Measurements from ENCODE around the gene TOX3. TPM values are rescaled to one million over a fixed set of nuclear protein-coding genes. Genes with fewer than 3 reads are reported as not detected.

The TOX3 gene
- total RNA-seq, 1 donor from 2014 or later: not detected

DNA sequence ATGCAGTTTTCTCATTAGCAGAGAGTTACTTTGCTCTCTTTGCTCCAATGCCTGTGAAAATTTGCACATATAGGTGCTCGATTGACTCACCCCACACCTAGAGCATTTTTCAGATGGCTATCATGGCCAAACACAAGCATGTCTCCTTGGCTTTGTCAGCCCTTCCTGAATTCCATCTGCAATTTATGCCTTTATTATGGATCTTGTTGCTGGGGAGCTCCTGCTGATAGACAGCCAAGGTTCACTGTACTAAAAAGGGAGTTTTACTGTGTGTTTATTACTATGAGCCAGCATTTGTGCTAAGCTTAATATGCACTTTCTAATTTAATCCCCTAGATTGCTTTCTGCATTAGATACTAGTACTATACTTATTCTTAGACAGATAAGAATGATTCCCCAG, 93.3 kb downstream of the TOX3 start:
- no peak for DNase-seq (ENCODE audit: low read depth in 2 of 2)

DNA sequence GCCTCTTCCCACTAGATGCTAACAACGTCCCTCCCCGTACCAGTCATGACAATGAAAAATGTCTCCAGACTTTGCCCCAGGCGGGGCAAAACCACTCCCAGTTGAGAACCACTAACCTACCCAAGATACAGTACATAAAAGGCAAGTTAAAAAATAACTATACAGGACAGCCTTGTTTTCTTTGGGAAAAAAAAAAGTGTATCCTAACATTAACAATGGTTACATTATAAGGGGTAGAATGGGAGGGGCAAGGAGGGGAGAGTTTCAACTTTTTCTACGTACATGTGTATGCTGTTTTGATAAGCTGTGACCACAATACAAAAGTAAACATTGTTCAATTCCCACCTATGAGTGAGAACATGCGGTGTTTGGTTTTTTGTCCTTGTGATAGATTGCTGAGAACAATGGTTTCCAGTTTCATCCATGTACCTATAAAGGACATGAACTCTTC, 94.9 kb downstream of the TOX3 start:
- no peak for DNase-seq (ENCODE audit: low read depth in 2 of 2)

DNA sequence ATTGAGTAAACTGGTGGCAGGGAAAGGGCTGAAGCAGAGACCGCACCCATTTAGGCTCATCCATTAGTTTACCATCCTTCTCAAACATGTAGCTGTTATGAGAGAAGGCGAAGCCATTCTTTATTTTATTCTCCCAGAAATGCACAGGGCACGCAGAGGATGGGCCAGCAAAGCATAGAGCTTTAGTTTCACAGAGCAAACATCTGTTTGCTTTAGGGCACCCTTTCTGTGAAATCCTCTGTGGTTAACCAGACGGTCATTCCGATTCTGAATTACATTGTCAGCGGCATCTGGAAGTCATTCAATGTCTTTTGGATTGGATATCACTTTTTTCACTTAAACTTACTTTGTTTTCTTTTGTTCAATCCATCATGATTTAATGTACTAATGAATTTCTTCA, 96.0 kb downstream of the TOX3 start:
- no peak for DNase-seq (ENCODE audit: low read depth in 2 of 2)

DNA sequence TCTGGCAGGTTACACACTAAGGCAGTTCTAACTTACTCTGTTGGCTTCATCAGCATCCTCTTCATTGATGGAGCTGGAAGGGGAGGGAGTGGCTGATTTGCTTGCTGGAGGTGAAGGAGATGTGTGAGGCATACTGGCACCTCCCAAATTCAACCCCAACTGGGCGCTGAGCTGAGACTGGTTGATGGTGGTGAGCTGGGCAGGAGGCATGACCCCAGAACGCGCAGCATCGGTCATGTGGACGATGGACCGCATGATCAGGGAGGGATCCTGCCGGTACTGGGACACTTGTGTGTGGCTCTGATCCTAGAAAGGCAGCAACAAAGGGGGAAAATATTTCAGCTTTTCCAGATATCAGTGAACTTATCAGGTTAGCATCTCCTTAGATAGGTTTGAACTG, 96.7 kb downstream of the TOX3 start:
- DNase-seq (ENCODE audit: low read depth in 2 of 2): no peak

DNA sequence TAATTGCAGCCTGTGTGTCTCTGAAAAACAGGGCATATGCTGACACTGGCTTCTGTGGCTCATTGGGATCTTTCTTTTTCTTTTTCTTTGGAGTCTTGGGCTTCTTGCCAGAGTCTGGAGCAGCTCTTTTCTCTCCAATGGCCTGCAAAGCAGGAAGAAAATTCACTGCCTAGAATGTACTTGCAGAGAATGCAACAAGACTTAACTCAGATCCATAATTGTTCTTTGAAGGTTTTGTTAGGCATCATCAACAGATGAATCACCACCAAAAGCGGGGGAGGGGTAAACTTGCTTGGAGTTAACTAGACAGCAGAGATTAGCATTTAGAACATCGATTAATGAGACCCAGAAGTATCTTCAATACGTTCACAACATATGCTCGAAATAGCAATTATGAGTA, 100.9 kb downstream of the TOX3 start:
- no peak for DNase-seq (ENCODE audit: low read depth in 2 of 2)

DNA sequence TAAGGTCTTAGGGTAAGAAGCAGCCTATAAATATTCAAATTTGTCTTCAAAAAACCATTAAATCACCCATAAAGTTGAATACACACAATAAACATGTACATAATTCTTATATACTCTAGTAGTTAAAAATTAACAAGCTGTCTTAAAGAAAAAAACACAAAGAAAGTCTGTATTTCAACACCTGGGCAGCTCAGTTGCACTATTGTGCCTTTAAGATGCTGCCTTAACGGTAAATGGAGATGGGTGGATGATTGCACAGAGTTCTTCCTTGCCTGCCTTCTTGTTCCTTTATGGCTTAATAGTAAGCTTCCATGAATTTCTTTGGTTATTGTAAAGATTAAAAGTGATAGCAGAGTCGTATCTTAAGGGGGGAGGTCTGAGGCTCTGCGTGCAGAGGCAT, 105.1 kb downstream of the TOX3 start:
- DNase-seq (ENCODE audit: low read depth in 2 of 2): no peak

DNA sequence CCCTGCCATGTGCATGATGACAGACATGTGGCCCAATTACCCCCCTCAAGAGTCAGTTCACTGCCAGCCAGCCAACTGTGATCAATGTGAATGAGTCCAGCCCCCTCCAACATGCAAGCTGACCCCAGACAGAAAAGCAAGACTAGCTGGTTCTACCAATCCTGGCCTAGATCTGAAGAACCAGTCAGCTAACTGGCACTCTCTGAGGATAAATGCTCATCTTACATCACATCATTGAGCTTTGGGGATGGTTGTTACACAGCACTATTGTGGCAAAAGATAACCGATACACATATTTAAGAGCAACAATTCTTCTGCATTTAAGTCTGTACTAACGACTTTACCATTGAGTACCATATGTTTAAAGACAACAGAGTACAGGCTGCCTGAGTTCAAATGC, 106.7 kb downstream of the TOX3 start:
- no peak for DNase-seq (ENCODE audit: low read depth in 2 of 2)

DNA sequence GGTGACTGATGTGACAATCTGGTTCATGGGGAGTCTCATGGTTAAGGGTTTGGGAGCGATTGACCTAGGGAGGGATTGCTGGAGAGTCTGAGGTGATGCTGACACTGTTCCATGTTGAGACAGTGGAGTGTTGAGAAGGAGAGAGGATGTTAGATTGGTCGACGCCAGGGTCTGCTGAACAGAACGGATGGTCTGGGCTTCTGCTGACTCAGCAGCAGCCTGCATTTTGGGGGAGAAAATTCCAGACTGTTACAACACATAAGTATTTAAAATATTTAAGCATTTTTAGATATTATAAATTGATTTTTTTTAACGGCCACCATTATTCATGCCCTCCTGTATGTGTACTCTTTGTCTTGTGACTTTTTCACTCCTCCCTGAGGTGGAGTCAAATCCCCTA, 107.2 kb downstream of the TOX3 start:
- DNase-seq (ENCODE audit: low read depth in 2 of 2): no peak

DNA sequence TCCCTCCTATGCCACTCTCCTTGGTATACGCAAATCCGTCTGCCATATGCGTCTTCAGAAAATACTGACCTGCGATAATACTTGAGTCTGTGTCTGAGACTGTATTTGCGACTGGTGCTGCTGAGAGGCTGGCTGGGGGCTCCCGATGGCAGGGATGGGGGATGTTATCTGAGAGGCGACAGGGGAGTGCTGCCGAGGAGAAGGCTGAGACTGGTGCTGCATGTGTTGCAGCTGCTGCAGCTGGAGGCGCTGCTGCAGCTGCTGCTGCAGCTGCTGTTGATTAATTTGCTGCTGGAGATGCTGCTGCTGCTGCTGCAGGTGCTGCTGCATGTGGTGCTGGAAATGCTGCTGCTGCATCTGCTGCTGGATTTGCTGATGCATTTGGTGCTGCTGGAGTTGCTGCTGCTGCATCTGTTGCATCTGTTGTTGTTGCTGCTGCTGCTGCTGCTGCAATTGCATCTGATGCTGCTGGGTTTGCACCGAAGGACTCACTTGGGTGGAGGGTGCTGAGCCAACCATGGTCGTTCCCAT, 107.7 kb downstream of the TOX3 start:
- no peak for DNase-seq (ENCODE audit: low read depth in 2 of 2)

DNA sequence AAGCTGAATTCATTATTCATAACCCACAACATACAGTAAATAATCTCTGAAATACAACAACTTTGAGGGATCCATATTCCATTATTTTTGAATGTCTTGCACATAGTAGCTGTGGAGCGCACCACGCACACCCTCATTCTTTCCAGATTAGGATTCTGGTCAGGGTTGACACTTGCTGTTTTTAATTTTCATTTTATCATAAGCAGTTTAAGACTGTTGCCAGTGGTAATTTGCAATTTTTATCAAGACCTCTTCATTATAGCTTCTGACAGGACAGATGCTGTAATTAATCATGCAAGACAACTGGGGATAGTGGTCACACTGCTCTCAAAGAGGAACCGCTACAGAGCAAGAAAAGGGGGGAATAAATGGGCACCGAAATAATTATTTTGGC, 109.7 kb downstream of the TOX3 start:
- DNase-seq (ENCODE audit: low read depth in 2 of 2): no peak

DNA sequence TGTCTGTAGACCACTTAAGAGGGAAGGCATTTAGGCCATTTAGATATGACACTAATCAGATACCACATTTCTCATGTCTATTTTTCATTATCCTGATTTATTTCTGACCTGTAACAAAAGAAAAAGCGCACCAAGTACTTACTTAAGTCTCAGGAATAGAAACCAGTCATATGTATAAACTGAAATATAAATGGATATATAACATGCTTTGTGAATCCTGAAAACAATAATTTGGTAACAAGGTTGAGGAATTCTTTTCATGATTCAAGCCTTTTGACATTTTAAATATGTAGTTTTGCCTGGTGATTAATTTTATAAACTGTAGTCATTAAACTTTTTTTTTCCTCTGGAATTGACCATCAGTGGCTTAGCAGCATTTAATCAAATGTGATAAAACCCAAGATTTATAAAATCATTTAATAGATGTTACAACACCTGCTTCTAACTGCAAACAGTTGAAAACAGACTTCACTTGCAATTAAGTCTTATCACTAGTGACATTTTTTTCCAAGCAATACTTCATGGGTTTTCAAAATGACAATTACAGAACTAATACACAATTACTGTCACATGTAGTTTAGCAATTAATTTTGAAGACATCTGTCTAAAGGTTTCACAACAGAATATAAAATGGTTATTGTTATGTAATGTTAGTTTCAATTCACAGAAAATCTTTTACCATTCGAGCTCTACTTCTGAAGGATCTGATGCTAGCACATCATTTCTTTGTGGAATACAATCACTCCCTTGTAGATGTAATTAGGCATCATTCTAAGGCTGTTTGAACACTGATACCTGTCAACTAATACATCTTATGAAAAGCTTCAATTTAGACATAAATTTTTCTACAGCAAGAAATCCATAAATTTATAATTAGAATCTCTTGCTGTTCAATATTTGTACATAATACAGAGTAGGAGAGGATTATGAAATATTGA, 110.3 kb downstream of the TOX3 start:
- no peak for DNase-seq (ENCODE audit: low read depth in 2 of 2)

DNA sequence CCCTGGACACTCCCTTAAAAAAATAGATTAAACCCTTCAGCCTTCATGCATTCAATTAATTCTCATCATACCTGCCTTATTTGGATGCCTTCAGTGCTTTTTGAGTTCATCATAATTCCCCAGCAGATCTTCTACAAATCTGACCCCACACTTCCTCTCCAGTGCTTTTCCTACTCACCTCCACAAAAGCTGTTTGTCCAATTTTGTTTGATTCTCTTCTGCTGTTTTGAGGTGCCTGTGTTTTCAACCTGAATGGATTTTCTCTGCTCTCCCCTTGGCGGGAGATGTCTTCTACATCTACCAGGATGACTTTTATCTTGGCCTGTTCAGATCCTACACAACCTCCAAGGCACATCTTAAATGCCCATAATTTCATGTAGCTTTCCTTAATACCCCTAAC, 112.7 kb downstream of the TOX3 start:
- no peak for DNase-seq (ENCODE audit: low read depth in 2 of 2)

DNA sequence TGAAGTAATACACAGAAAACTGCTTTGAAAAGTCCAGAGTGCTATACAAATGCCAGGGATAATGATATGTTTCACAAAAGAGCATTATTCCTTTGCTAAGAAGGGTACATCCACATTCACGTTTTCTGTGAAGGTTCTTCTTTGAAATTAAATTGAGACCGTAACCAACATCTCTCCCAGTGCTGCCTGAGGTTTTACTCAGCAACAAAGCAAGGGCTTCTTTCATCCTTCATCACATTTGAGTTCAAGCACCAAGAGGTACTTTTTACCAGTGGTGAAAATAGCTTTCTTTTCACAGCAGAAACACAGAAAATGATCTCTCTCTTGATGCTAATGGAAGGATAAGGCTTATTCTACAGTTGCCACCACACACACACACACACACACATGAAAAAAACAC, 113.3 kb downstream of the TOX3 start:
- DNase-seq (ENCODE audit: low read depth in 2 of 2): no peak

DNA sequence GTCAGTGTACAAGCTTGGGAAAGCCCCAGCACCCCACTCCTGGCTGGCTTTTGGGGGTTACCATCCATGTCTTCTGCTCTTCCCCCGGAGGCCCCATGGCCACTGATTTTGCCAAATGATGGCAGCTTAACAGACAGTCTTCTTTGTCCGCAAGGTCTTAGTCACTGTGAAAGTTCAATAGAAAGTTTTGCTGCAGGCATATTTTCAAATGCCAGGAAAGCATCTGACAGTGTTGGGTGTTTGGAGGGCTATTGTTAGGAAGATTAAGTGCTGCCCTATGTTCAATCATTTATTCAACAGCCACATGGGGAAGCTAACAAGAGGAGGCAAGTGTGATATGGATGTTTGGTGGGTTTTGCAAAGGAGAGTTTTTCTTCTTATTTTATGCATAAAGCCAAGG, 122.4 kb downstream of the TOX3 start:
- no peak for DNase-seq (ENCODE audit: low read depth in 2 of 2)

DNA sequence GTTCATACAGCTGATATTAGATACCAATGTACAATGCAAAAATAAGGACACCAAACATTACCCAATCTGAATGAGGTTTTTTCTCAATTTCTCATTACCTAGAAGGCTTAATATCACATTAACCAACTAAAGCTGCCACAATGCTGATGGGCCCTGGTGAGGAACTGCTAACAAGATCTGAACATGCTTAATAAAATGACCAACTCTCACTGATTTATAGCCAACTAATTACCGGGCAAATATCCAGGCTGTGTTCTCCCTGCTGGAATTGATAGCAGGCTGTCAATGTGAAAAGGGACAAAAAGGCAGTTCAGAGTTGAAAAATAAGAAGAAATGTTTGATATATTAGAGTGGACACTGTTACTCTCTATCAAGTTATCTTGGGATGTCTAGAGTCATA, 124.6 kb downstream of the TOX3 start:
- no peak for DNase-seq (ENCODE audit: low read depth in 2 of 2)

DNA sequence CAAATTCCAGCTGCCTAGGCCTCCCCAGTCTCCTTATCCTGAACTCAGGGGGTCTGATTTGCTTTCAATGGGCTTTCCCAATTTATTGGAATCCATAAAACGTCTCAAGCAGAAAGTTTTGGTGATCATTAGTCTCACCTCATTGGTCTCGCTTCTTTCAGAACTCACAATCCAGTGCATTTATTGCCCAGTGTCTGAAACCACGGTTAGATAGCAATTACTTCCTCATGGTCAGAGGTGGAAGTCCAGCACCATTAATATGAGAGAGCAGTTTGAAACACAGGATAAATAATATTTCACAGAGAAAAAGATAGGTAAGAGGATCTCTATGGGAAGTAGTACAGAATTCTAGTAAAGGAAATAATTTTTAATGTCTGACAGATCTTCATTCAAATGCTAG, 128.7 kb downstream of the TOX3 start:
- DNase-seq (ENCODE audit: low read depth in 2 of 2): no peak

DNA sequence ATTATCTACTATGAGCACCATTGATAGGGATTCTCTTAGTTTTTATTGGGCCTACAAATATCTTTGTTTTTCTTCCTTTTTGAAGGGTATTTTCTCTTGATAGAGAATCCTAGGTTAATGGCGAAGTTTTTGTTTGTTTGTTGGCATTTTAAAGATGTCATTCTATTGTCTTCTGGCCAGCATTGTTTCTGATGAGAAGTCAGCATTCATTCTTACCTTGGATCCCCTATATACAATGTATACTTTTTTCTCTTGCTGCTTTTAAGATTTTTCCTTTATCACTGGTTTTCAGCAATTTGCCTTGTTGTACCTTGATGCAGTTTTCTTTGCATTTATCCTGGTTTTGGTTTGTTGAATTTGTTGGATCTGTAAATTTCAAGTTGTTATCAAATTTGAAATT, 130.1 kb downstream of the TOX3 start:
- DNase-seq (ENCODE audit: low read depth in 2 of 2): no peak

DNA sequence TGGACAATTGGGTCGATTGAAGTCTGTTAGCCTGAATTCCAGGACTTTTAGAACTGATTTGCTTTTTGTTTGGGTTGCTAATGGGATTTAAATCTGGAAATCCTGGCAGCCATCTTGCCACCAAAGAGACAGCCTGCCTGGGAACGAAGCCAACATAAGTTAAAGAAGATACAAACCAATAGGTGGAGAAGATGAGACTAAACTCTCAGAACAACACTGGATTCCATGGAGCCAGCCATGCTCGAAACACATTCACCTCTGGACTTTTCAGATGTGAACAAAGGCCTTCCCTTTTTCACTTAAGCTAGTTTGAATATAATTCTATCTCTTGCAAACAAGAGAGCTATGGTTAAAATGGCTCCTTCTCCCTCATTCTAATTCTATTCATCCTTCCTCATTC, 135.9 kb downstream of the TOX3 start:
- no peak for DNase-seq (ENCODE audit: low read depth in 2 of 2)

DNA sequence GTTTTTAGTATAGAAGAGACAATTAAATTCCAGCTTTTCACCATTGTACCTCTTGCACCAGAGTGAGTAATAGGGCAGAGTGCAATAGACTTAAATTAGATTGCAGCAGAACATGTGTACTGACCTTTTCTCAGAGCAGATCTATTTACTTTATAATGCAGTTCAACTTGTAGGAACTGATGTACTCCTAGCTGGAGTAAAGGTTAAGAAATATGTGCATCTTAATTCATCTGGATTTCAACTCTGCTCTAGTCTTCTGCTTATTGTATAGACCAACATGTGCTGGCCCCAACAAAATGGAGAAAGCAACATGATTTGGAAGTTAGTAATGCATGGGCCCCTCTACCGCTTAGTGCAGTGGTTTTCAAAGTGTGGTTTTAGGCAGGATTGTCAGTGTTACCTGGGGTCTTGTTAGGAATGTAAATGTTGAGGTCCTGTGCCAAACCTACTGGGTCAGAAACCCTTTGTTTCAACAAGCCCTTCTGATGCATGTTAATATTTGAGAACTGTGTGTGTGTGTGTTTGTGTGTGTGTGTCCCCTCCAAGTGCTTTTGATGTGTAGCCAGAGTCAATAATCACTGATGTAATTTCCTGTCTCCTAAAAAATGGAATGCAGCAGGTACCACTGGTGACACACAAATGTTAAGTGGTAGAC, 138.6 kb downstream of the TOX3 start:
- DNase-seq (ENCODE audit: low read depth in 2 of 2): no peak

DNA sequence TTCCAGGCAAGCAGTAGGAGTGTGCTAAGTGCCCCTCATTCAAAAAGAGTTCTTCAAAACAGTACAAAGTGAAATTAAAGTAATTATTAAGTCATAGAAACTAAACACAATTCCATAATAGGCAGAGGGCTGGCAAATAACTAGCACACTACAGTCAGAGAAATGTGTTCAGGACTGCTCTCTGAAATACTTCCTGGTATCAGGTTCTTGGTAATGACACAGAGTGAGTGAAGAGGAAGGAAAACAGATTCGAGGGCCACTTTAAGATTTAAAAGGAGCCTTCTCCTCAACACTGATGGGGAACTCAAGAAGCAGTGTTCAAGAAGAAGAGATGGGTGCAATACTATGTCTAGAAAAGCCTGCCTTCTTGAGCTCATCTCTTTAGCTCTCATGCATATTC, 139.2 kb downstream of the TOX3 start:
- no peak for DNase-seq (ENCODE audit: low read depth in 2 of 2)

DNA sequence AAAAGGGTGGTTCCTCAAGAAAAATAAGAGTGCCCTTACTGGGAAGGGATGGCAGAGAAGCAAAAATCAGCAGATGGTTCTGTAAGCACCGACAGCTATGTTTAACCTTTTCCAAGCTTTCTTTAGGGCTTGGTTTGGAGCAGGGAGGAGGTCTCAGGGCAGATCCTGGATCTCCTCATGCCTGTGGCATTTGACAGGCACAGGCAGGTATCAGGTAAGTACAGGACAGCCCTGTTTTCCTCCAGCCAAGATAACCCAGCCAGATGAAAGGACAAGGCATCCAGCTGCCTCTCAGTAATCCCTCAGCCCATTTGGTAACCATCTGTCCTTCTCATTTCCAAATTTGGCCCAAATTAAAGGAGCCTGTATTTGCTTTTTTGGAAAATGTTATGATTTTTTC, 141.5 kb downstream of the TOX3 start:
- no peak for DNase-seq (ENCODE audit: low read depth in 2 of 2)

DNA sequence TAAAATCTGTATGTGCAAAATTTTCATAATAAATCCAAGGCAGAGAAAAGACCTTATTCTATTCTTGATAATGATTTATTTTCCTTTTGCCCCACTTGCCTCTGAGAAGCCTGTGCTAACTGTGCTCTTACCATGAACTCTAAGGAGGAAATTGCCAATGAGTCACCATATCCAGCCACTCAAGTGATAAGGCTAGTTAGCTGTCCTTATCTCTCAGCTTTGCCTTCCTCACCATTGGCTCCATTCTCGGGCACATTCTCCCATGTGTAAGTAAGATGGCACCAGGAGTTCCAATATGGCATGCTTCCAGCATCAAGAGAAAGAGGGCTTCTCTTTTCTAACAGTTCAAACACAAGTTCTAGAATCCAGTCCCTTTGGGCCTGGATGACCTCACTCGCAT, 142.4 kb downstream of the TOX3 start:
- no peak for DNase-seq (ENCODE audit: low read depth in 2 of 2)

DNA sequence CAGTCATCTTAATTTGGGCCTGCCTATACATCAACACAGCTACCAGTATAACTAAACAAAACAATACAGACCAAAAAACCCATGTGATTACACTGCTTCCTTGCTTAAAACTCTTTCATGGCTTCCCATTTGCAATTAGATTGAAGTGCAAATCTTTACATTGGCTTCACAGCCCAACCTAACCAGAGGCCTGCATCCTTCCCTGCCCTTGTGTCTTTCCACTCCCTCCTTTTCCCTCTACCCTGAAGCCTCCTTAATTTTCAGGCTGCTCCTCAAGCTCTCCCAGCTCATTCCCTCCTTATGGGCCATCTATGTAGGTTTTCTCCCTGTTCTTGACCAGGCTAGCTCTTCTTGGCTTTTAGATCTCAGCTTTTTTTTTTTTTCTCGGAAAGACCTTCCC, 147.8 kb downstream of the TOX3 start:
- DNase-seq (ENCODE audit: low read depth in 2 of 2): no peak
